K562 (cell line): ENCODE data around the gene PDE9A. TPM values are rescaled to one million over a fixed set of nuclear protein-coding genes. Genes with fewer than 3 reads are reported as not detected.

Source experiments
- ATAC-seq: fragments of 200-7000 bp; cut with Tn5 transposase; 3 replicates; pipeline ENCODE4 v1.9.1; 2020; ENCODE audit warnings: moderate library complexity
- BruUV-seq: library from RNA; stranded (reverse); fragments of 400-500 nt; replicated peaks from 2 replicates; lab custom pipeline; 2021; lab: Mats Ljungman, UMichigan
- CTCF ChIA-PET: fragments of 300-600 bp; formaldehyde crosslinking; extraction: SDS; loops from one replicate; lab custom pipeline; 2021; ENCODE audit warnings: low intra/inter-chr PET ratio; lab: Yijun Ruan, JAX
- POLR2A ChIA-PET: fragments of 300-600, 350-650 bp; sonication (Branson Sonifier 250); formaldehyde crosslinking; extraction: SDS; loops from one replicate; lab custom pipeline; 2021; ENCODE audit warnings: antibody characterized with exemption, inconsistent platforms; lab: Yijun Ruan, JAX
- DNase-seq, 4 experiments: peaks; one replicate each; pipeline versions ENCODE4 v3.0.0 to v3.0.0-alpha.2; 2011 to 2018; ENCODE audit warnings: low spot score in 3 of 4, mixed read lengths in 3 of 4; ENCODE audit errors: extremely low read depth in 1 of 4
- FAIRE-seq: peaks from 2 replicates; lab custom pipeline; 2011; peaks lifted over from hg19 to GRCh38; lab: Jason Lieb, UNC
- H2AFZ ChIP-seq: 2 replicates; pipeline ENCODE4 v1.6.0; 2011; ENCODE audit warnings: low read depth, low read length, control low read depth, inconsistent platforms
- H3K27ac ChIP-seq: fragments of 200-600 bp; 3 replicates; pipeline ENCODE4 v1.8.0; 2011; ENCODE audit warnings: low read depth, mild to moderate bottlenecking, control low read depth, inconsistent platforms, low read length, moderate library complexity, mixed read lengths; ENCODE audit errors: extremely low read depth
- H3K27me3 ChIP-seq, 2 experiments: fragments of 300-600 bp in 1 of 2; 2 replicates in 1 of 2; 3 replicates in 1 of 2; pipeline versions ENCODE4 v1.6.0 to v1.8.0; 2011; ENCODE audit warnings: inconsistent platforms in 2 of 2, low read length in 2 of 2, mild to moderate bottlenecking in 1 of 2, mixed read lengths in 1 of 2, moderate library complexity in 1 of 2; ENCODE audit not compliant: control insufficient read depth in 2 of 2, insufficient read depth in 2 of 2
- H3K36me3 ChIP-seq: fragments of 300-600 bp; 3 replicates; pipeline ENCODE4 v1.8.0; 2011; ENCODE audit warnings: mild to moderate bottlenecking, low read length, inconsistent platforms; ENCODE audit not compliant: control insufficient read depth, insufficient read depth
- H3K4me1 ChIP-seq, 2 experiments: fragments of 200-600 bp in 1 of 2; replicated peaks in 1 of 2; 2 replicates in 1 of 2; 3 replicates in 1 of 2; pipeline versions ENCODE4 v1.5.1 to v1.8.0; 2011; ENCODE audit warnings: inconsistent platforms in 2 of 2, low read length in 2 of 2, mild to moderate bottlenecking in 1 of 2, mixed read lengths in 1 of 2, moderate library complexity in 1 of 2; ENCODE audit not compliant: control insufficient read depth in 2 of 2, insufficient read depth in 2 of 2
- H3K4me2 ChIP-seq: 2 replicates; pipeline ENCODE4 v1.6.1; 2011; ENCODE audit warnings: low read length, control low read depth, inconsistent platforms, mixed read lengths; ENCODE audit not compliant: insufficient read depth
- H3K4me3 ChIP-seq: fragments of 200-600 bp; sonication (generic), shearing (Covaris generic); 2 replicates; pipeline ENCODE4 v1.5.1; 2016; ENCODE audit warnings: control low read depth, inconsistent platforms
- H3K79me2 ChIP-seq: fragments of 200-600 bp; 3 replicates; pipeline ENCODE4 v1.8.0; 2011; ENCODE audit warnings: low read length, inconsistent platforms; ENCODE audit not compliant: control insufficient read depth, insufficient read depth
- H3K9ac ChIP-seq, 2 experiments: 2 replicates each; pipeline versions ENCODE4 v1.6.0 to v1.6.1; 2011; ENCODE audit warnings: low read depth in 2 of 2, low read length in 2 of 2, control low read depth in 1 of 2, inconsistent platforms in 1 of 2, mild to moderate bottlenecking in 1 of 2, mixed read lengths in 1 of 2; ENCODE audit not compliant: insufficient read depth in 1 of 2
- H3K9me1 ChIP-seq: one replicate; pipeline ENCODE4 v1.6.0; 2011; ENCODE audit warnings: inconsistent platforms, mild to moderate bottlenecking, low read length, moderate library complexity; ENCODE audit not compliant: control insufficient read depth, insufficient read depth
- H3K9me3 ChIP-seq: replicated peaks from 2 replicates; pipeline ENCODE4 v1.5.1; 2011; ENCODE audit warnings: low read depth, low read length, inconsistent platforms; ENCODE audit not compliant: control insufficient read depth, insufficient read depth
- H4K20me1 ChIP-seq: replicated peaks from 2 replicates; pipeline ENCODE4 v1.6.1; 2011; ENCODE audit warnings: low read length, inconsistent platforms, mixed read lengths; ENCODE audit not compliant: control insufficient read depth, insufficient read depth
- ZKSCAN1 ChIP-seq: fragments of 150-350 bp; IDR thresholded peaks from 2 replicates; pipeline ENCODE4 v1.6.1; 2016; ENCODE audit warnings: low read depth, low read length
- WGBS: fragments of 100-300 bp; shearing (Covaris generic); methylation state at CpG from one replicate; pipeline ENCODE4 v1.1.6; 2016; ENCODE audit warnings: low coverage, mixed read lengths; ENCODE audit not compliant: insufficient coverage; ENCODE audit errors: missing lambda C conversion rate; 5-methylcytosine and 5-hydroxymethylcytosine counted together
- in situ Hi-C: fragments of 300-500 bp; cut with MboI; formaldehyde crosslinking; loops from 4 replicates; pipeline ENCODE4 v1.15.0; 2018; ENCODE audit warnings: inconsistent platforms, mixed read lengths
- intact Hi-C: fragments of 100-400 bp; cut with micrococcal nuclease; formaldehyde crosslinking; loops from 2 replicates; pipeline ENCODE4 v1.14.2; 2022
- polyA plus RNA-seq, 8 experiments: library from polyadenylated mRNA; depleted of rRNA in 4 of 8; stranded (reverse) in 5 of 8; unstranded in 3 of 8; fragments of >200 nt; fragmentation: Nextera tagmentation in 2 of 8; fragmentation: Illumina TruSeq in 1 of 8; extraction: Ambion mirVana in 2 of 8; extraction: Trizol in 1 of 8; gene quantifications; 2 replicates each; pipeline versions ENCODE4 v1.2.1 to v1.2.3, GENCODE V29; 2011 to 2014; ENCODE audit warnings: inconsistent platforms in 1 of 8, missing spikeins in 1 of 8
- total RNA-seq, 7 experiments: library from RNA; depleted of rRNA in 6 of 7; stranded (reverse); fragments of >200 nt in 6 of 7; fragmentation: Illumina TruSeq in 2 of 7; extraction: Trizol in 2 of 7; gene quantifications; 2 replicates each; pipeline versions ENCODE4 v1.2.1 to v1.2.3, GENCODE V29; 2011 to 2021; ENCODE audit warnings: low replicate concordance in 1 of 7
- TF ChIP-seq, protein P1 (sequence below): sonication (generic); formaldehyde crosslinking; IDR thresholded peaks from 2 replicates; pipeline ENCODE4 v1.9.0; 2022; ENCODE audit warnings: mild to moderate bottlenecking, missing genetic modification reagents

The PDE9A gene
- total and polyA plus RNA-seq, 9 of the 15 experiments (the other 6 are each of a cell fraction or from before 2014, with no cell fraction given): 0.07 to 0.27 TPM; not detected in 7

DNA sequence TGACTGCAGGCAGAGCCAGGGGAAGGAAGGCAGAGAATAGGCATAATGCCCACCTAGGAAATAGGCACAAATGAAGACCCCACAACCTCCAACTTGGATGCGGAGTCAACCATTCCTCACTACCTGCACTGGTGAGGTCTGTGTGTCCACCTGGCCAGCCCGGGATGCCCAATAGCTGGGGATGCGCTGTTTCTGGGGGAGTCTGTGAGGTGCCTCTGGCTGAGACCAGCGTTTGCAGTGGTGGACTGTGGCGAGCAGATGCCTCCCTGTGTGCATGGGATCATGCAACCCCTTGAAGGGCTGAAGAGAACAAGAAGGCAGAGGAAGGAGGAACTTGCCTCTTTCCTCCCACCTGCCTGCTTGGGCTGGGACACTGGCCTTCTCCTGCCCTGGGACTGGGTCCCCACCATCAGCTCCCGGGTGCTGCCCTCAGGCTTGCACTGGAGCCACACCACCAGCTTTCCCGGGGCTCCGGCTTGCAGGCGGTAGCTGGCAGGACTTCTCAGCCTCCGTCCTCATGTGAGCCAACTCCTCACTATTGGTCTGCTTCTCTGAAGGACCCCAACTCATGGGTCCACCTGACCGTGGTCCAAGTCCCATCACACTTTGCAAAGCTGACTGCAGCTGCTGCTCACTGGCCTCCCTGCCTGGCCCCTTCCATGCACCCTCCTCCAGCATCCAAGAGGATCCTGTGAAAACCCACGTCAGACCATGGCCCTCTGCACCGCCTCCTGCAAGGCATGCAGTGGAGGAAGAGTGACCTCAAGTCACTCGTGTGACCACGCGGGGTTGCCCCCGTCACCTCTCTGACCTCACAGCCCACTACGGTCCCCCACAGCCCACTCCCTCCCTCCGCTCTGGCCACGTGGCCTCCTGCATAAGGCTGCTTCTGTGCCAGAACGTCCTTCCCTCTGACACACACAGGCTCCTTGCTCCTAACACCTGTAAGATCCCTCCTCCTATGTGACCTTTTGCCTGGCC lies 2.7 kb upstream of the PDE9A start:
- peaks cover 30% of the 10 kb centered on the region for H4K20me1 ChIP-seq
- H3K4me1 ChIP-seq: peaks cover 0 to 18% of the 10 kb centered on the region in 2 experiments; a peak in 2 of 5 replicates
- H3K4me3 ChIP-seq: no peak overlapping the region
- WGBS: 2% methylated on average over 21 of the region's 21 CpGs
- ChIA-PET POLR2A (interaction anchor here (0.6 kb wide), 2 partner anchors 14 to 47 kb away, joined by 3 read pairs; no protein-coding TSS in a partner anchor), CTCF (no interaction called here)
- ATAC-seq (no peak), FAIRE-seq (no peak), DNase-seq (no peak)
- no peak for TF ChIP-seq ZKSCAN1
- TF ChIP-seq, protein P1, sequence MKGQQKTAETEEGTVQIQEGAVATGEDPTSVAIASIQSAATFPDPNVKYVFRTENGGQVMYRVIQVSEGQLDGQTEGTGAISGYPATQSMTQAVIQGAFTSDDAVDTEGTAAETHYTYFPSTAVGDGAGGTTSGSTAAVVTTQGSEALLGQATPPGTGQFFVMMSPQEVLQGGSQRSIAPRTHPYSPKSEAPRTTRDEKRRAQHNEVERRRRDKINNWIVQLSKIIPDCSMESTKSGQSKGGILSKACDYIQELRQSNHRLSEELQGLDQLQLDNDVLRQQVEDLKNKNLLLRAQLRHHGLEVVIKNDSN (CRISPR knock-in tag): peak; percentile 35; the same call in 1 of the 2 replicates
- H3K9me1 ChIP-seq: no peaks in the 10 kb centered on the region
- H3K36me3 ChIP-seq: no peaks in the 10 kb centered on the region
- H3K27ac ChIP-seq: no peak overlapping the region
- BruUV-seq: no TSS peak
- intact Hi-C loops (no loop called here), in situ Hi-C loops (no loop called here)
- H3K4me2 ChIP-seq: no peak overlapping the region
- H3K27me3 ChIP-seq: peaks cover 49 to 70% of the 10 kb centered on the region in 2 experiments
- H3K9ac ChIP-seq: no peak overlapping the region
- H2AFZ ChIP-seq: no peak overlapping the region
- H3K9me3 ChIP-seq: no peaks in the 10 kb centered on the region
- H3K79me2 ChIP-seq: no peaks in the 10 kb centered on the region
